Adipose tissue (tissue), 3 donors: ENCODE results near the gene ZNF211. TPM values are rescaled to one million over a fixed set of nuclear protein-coding genes. Genes with fewer than 3 reads are reported as not detected.

Experiments used
- H3K27ac ChIP-seq: one replicate; pipeline ENCODE4 v1.5.1; 2013; ENCODE audit warnings: low read depth, low read length
- WGBS, 3 donors: extraction: QIAGEN DNeasy Blood & Tissue Kit; methylation state at CpG; one replicate each; pipeline ENCODE4 v1.1.7; 2013; 5-methylcytosine and 5-hydroxymethylcytosine counted together
- polyA plus RNA-seq, 3 donors: library from polyadenylated mRNA; stranded (reverse); fragments of 200-250 nt; gene quantifications; one replicate each; pipeline ENCODE4 v1.2.3, GENCODE V29; 2013
- donor health status: healthy with polysubstance abuse.
- donor health status: Bipolar disorder and iron deficiency.
- donor health status: healthy.

ZNF211 gene
- polyA plus RNA-seq, 3 donors = 2.9 to 4.7 (median 3.7) TPM

DNA sequence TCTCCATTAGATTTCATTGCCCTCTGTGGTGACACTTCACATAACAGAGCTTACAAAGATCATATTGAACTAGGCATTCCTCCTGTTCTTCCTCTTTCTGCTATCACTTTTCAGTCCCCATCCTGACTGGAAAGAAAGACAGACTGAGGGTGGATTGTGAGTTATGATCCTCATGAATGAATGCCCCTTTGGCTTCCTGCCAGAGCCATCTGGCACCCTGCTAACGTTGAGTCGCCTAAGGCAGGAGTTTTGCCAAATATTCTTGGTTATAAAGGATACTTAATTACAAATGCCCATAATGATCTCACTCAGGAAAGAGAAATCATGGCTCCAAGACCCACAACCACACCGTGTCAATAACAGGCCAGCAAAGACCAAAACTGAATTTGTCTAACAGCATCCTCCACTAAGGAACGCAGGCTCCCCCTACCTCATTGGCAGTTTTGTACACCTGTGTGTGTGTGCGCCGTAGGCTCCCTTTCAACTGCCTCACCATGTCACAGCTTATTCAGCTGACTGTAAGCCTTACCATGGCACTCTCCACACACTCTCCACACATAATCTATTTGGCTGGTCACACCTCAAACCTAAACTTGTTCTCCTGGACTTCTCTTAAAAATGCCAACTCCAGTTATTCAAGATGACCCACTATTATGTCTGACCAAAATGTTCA, 15.5 kb downstream of the ZNF211 start:
- WGBS, 3 donors = 60 to 65% (median 64%) methylated on average over 6 of the region's 6 CpGs
- no peak overlapping the region for H3K27ac ChIP-seq

DNA sequence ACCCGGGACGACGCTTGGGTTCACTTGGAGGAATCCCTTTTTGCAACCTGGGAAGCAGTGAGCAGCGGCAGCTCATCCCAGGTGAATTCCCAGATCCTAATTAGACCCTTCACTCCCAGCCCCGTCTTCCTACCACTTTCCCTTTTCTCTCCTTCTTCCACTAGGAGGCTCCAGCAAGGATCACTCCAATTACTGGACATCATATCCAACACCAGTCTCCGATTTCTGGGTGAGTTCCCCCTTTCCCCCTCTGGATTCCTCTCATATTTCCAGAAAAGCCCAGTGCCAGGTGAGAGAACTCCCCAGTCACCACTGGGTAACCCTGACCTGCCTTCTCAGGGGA, 18.7 kb downstream of the ZNF211 start:
- no peak overlapping the region for H3K27ac ChIP-seq
- 30 to 51% (median 49%) methylated on average over 6 of the region's 6 CpGs for WGBS, 3 donors

DNA sequence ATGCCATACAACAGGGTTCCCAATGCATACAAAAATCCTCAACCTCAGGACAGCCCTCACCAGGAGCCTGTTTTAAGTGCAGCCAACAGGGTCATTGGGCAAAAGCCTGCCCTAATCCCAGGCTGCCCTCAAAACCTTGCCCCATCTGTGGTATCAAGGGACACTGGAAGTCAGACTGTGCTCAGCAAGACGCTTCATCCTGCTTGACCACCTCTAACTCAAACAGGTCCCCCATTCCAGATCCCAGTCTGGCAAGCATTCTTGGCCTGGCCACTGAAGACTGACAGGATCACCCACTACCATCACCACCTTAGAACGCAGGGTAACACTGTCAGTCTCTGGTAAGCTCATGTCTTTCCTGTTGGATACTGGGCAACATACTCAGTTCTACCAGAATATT, 20.7 kb downstream of the ZNF211 start:
- H3K27ac ChIP-seq = no peak overlapping the region
- 72 to 86% (median 78%) methylated on average over 2 of the region's 2 CpGs for WGBS, 3 donors

DNA sequence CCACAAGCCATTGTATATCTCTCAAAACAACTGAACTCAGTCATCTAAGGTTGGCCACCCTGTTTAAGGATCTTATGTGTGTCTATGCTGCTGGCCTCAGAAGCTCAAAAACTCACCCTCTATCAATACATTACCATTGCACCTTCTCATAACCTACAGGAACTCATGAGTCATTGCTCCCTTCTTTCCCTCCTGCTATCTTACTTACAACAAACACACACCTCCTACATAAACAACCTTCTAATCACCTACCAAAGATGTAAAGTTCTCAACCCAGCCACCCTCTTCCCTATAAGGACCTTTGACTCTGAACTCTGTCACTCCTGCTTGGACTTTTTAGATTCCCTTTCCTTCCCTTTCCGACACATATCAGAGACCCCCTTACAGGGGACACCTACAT, 22.5 kb downstream of the ZNF211 start:
- no peak overlapping the region for H3K27ac ChIP-seq
- 50 to 94% (median 92%) methylated on average over 1 of the region's 1 CpG for WGBS, 3 donors

DNA sequence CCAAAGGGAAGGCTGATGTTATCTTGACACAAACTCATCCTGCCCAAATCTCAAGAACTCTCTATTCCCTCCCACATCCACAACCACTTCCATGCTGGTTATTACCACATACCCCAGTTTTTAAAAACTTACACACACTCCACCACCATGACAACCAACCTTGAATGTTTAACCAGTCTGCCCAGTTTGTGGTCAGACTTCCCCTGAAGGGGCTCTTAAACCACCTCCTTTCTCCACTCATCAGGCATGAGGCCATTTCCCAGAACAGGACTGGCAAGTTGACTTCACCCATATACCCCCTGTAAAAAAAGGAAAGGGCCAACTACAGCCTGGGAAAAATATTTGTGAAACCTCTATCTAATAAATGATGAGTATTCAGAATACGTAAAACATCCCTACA, 23.4 kb downstream of the ZNF211 start:
- no peak overlapping the region for H3K27ac ChIP-seq
- WGBS, 3 donors = 81 to 87% (median 85%) methylated on average over 1 of the region's 1 CpG

DNA sequence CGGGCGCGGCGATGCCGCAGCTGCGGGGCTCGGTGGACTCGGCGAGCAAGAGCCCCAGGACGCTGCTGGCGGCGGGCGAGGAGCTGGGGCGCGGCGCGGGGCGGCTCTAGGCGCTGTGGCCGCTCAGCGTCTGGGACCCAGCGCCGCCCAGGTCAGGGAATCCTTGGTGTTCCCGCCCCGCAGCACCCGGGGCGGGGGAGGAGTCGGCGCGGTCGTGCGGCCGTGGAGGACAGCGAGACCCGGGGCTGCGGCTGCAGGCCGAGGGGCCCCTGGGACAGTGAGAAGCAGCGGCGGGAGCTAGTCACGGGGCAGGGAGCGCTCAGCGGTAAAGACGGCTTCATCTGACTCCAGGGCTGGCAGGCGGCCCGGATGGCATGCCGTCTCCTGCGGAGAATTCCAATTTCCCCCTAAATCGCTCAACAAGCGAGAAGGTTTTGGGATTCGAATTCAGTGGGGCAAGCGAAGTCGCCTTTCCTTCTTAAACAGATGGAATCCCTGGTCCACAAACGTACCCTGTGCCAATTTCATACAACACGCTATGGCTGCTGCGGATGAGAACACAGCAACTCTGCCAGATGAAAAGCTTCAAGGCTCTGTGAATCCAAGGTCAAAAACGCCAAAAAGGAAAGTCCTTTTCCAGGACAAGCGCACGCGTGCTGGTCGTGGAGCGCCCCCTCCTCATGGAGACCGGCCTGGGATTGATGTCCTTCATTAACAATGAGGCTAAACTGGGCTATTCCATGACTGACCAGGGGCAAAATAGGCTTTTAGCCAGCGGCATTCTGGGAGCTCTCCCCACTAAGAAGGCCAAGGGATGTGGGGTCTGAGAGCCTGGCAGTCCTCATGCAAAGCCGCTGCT, 31.5 kb downstream of the ZNF211 start:
- 2 to 4% (median 2%) methylated on average over 48 to 64 of the region's 64 CpGs for WGBS, 3 donors
- H3K27ac ChIP-seq = no peak overlapping the region

DNA sequence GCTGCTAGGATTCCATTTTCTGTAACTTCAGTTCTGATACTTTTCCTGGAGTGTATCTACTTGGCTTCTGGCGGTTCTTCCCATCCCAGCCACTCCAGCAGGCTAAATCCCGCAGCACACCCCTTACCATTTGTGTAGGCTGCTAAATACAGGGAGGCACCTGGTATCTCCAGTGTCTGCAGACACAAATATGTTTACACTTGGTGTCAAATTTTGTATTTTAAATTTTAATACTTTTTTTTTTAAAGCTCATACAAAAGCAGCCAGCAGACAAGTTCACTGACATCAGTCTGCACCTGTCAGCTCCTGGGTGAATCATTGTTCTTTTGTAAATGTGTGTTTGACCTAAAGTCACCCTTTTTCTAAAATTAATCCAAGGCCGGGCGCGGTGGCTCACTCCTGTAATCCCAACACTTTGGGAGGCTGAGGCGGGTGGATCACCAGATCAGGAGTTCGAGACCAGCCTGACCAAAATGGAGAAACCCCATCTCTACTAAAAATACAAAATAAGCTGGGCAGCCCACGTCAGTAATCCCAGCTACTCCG, 32.4 kb downstream of the ZNF211 start:
- H3K27ac ChIP-seq = no peak overlapping the region

DNA sequence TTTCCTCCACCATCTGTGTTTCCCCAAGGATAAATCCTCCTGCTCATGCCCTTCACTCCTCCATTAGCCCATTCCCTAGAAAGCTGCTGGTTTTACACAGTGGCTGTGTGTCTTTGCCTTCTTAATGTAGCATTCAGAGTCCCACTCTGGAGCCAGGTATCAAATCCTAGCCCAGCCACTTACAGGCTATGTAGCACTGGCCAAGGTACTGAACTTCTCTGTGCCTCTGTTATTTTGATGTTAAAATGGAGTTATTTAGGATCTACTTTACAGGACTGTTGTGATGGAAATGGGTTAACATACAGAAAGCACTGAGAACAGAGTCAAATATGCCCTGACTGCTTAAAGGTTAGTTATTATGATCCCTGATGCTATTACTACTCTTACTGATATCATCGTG, 34.3 kb downstream of the ZNF211 start:
- no peak overlapping the region for H3K27ac ChIP-seq
- WGBS, 3 donors = 79 to 89% (median 83%) methylated on average over 1 of the region's 1 CpG

More for the DNA sequence above, 32.4 kb downstream of the ZNF211 start:
- 70 to 82% (median 78%) methylated on average over 9 of the region's 9 CpGs for WGBS, 3 donors

DNA sequence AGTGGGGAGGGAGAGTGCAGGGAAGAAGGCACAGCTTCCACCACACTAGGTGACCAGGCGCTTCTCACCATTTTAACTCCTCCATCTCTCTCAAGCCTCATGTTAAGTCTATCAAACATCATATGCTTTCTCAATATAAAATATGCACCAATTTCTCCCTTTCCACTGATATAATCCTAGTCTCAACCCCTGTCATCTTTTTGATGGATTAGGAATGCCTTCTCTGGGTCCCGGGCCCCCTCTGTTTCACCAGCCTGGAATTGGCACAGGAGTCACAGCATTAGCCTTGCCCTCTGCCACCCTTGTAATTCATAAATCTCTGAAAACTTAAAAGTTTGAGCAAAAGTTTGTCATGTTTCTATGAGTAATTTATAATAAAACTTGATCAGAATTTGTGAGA, 35.7 kb downstream of the ZNF211 start, which contains the start of gene ZSCAN4:
TSS of gene ZSCAN4 (plus strand) at position 301 of the 400 bp plus-strand sequence. CDS start 7,211 bp downstream, outside the sequence.
- no peak within 1 kb of the TSS for H3K27ac ChIP-seq
- 85 to 92% (median 86%) methylated on average over 2 of the region's 2 CpGs for WGBS, 3 donors

DNA sequence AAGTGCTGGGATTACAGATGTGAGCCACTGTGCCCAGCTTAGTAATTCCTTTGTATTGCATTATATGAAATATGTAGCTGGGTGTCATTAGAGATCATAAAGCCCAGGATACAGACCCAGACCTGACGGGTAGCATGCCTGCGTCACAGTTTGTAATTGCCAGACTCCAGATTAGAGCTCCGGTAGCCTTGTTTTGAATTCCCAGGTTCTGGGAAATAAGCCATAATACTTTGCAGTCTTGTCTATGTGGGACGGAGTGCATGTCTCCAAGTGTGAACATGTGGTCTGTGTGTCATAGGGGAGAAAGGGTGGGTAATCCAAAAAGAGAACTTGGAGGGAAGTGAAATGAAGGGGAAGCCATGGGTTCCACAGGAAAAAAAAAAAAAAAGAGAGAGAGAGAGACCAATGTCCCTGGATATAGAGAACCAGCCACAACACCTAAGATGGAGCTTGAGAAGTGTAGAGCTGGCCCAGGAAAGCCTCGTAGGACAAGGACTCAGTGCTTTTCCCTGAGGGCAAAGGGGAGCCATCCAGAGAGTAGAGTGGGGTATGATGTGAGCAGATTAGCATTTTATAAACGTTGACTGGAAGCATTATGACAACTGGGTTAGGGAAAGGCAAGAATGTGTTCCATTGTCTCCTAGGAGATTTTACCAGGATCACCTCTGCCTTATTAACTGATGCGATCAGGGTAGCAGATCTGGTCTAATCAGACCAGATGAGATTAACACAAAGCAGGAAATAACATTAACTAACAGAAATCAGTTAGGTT, 38.3 kb downstream of the ZNF211 start:
- 58 to 64% (median 60%) methylated on average over 7 of the region's 7 CpGs for WGBS, 3 donors
- H3K27ac ChIP-seq = no peak overlapping the region

DNA sequence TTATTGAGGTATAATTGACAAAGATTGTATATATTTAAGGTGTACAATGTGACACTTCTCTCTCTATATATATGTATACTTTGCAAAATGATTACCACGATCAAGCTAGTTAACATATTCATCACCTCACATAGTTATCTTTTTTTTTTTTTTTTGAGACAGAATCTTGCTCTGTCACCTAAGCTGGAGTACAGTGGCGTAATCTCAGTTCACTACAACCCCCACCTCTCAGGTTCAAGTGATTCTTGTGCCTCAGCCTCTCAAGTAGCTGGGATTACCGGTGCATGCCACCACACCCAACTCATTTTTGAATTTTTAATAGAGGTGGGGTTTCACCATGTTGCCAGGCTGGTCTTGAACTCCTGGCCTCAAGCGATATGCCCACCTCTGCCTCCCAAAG, 39.5 kb downstream of the ZNF211 start:
- WGBS, 3 donors = 71 to 88% (median 80%) methylated on average over 4 of the region's 4 CpGs
- no peak overlapping the region for H3K27ac ChIP-seq

DNA sequence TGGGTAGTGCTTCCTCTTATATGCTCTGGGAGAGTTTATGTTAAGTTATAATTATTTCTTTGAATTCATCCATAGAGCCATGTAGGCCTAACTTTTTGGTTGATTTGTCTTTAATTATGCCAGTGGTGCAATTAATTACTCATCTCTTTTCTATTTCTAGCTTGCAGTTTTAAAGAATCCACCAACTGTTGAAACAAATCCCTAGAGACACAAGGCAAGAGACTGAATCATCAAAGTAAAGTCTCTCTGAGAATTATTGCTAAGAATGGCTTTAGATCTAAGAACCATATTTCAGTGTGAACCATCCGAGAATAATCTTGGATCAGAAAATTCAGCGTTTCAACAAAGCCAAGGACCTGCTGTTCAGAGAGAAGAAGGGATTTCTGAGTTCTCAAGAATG, 42.9 kb downstream of the ZNF211 start:
- 65 to 75% (median 66%) methylated on average over 2 of the region's 2 CpGs for WGBS, 3 donors
- H3K27ac ChIP-seq = no peak overlapping the region

DNA sequence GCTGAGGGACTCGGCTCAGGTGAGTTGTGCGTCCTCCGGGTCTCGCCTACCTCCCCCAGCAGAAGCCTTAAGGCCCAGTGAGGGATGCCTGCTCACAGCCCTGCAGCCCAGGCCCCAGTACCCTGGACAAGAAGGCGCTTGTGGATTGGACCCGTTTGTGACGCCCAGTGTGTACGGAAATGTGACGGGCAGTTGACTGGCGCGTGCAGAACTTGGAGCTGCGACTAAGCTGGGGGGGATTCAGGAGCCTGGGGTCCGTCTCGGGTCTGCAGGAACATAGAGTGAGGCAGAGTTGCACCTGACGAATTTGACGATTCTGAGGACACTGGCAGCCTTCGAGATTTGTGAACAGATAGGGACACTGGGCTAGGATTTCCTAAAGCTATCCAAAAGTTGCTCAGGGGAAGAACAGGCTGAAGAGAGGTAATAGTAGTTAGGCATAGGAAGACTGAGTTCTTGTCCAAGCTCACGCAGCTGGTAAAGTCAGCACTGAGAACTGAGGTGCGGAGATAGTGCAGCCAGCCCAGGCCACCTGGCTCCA, 49.3 kb downstream of the ZNF211 start:
- no peak overlapping the region for H3K27ac ChIP-seq
- WGBS, 3 donors = 2 to 4% (median 3%) methylated on average over 19 of the region's 19 CpGs

DNA sequence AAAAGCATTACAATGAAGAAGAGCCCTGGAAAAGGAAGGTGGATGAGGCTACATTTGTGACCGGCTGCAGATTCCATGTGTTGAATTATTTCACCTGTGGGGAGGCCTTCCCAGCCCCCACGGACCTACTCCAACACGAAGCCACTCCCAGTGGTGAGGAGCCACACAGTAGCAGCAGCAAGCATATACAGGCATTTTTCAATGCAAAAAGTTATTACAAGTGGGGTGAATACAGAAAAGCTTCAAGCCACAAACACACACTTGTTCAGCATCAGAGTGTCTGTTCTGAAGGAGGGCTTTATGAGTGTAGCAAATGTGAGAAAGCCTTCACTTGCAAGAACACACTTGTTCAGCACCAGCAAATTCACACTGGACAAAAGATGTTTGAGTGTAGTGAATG, 53.8 kb downstream of the ZNF211 start:
- no peak overlapping the region for H3K27ac ChIP-seq
- 95 to 99% (median 97%) methylated on average over 3 of the region's 3 CpGs for WGBS, 3 donors

DNA sequence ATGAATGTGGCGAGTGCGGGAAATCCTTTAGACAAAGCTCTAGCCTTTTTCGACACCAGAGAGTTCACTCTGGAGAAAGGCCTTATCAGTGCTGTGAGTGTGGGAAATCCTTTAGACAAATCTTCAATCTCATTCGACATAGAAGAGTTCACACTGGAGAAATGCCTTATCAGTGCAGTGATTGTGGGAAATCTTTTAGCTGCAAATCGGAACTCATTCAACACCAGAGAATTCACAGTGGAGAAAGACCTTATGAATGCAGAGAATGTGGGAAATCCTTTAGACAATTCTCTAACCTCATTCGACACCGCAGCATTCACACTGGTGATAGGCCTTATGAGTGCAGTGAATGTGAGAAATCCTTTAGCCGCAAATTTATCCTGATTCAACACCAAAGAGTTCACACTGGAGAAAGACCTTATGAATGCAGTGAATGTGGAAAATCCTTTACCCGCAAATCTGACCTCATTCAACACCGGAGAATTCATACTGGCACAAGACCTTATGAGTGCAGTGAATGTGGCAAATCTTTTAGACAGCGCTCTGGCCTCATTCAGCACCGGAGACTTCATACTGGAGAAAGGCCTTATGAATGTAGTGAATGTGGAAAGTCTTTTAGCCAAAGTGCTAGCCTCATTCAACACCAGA, 54.5 kb downstream of the ZNF211 start:
- no peak overlapping the region for H3K27ac ChIP-seq
- 98% methylated on average over 12 of the region's 12 CpGs for WGBS, 3 donors

DNA sequence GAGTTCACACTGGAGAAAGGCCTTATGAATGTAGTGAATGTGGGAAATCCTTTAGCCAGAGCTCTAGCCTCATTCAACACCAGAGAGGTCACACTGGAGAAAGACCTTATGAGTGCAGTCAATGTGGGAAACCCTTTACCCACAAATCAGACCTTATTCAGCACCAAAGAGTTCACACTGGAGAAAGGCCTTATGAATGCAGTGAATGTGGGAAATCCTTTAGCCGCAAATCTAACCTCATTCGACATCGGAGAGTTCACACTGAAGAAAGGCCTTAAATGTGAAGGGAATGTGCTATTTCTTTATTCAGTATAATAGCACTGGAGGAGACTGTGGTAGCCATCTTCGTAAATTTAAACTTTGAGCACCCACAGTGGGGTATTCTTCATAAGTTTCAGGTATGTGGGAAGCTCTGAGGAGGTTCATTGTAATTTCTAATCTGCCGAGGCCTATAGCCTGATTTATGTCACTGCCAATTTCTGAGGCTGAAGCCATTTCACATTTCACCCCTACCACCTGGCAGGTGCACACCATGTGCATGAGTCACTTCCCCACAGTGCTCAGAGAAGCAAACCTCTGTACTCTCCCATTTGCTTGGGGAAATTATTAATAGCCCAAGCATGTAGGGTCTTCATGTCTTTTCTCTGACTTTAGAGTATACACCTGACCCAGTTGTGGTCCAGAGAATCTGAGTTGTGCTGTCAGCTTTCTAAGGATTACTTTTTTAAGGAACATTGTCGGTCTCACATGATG, 55.2 kb downstream of the ZNF211 start:
- no peak overlapping the region for H3K27ac ChIP-seq
- 97 to 98% (median 98%) methylated on average over 6 of the region's 6 CpGs for WGBS, 3 donors

DNA sequence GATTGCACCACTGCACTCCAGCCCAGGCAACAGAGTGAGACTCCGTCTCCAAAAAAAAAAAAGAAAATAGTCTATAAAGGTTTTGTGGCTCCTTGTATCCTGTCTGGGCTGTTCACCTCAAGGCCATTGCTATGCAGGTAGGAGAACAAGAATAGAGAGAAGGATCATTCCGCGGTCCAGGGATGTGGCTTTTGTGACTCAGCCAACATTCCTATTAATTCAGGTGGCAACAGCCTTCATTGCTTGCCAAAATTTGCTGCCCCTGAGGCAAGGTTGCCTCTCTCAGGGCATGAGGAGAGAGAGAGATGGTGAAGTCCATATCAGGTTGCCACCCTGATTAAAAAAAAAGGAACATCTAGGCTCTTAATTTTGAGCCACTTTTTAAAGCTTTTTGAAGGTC, 56.8 kb downstream of the ZNF211 start:
- WGBS, 3 donors = 94 to 97% (median 95%) methylated on average over 3 of the region's 3 CpGs
- no peak overlapping the region for H3K27ac ChIP-seq
